H7 (cell line): ENCODE results near the gene ASTN1. TPM values are rescaled to one million over a fixed set of nuclear protein-coding genes. Genes with fewer than 3 reads are reported as not detected.

Experiments used
- DNase-seq: peaks from one replicate; pipeline ENCODE4 v3.0.0; 2012
- H3K27me3 ChIP-seq: 2 replicates; pipeline ENCODE4 v1.6.0; 2011; ENCODE audit warnings: mild to moderate bottlenecking, low read length; ENCODE audit not compliant: control insufficient read depth, insufficient read depth
- H3K36me3 ChIP-seq: replicated peaks from 2 replicates; pipeline ENCODE4 v1.5.1; 2011; ENCODE audit warnings: low read length; ENCODE audit not compliant: control insufficient read depth, insufficient read depth
- H3K4me3 ChIP-seq: 2 replicates; pipeline ENCODE4 v1.5.1; 2011; ENCODE audit warnings: low read depth, mild to moderate bottlenecking, control low read depth, low read length, moderate library complexity; ENCODE audit not compliant: insufficient read depth
- total RNA-seq: library from RNA; depleted of rRNA; stranded (reverse); fragments of >200 nt; shearing (Covaris generic); gene quantifications from 2 replicates; pipeline ENCODE4 v1.2.3, GENCODE V29; 2014

The ASTN1 gene
- total RNA-seq, 1 experiment from 2014 or later: 0.48 TPM

GRCh38 chr1:177014325-177014724, 150.2 kb downstream of the ASTN1 start:
- no peak for DNase-seq
- Histone ChIP-seq H3K4me3 (no peak overlapping the region), H3K27me3 (no peaks in the 10 kb centered on the region), H3K36me3 (no peaks in the 10 kb centered on the region)

- no peak overlapping the region for H3K4me3 ChIP-seq
- H3K36me3 ChIP-seq: no peaks in the 10 kb centered on the region
- H3K27me3 ChIP-seq: no peaks in the 10 kb centered on the region
- DNase-seq: no peak
Observed at GRCh38 chr1:177012342-177012925, 152.1 kb downstream of the ASTN1 start.

GRCh38 chr1:177011508-177011907, 153.0 kb downstream of the ASTN1 start:
- no peak overlapping the region for H3K4me3 ChIP-seq
- no peak for DNase-seq
- H3K27me3 ChIP-seq: no peaks in the 10 kb centered on the region
- no peaks in the 10 kb centered on the region for H3K36me3 ChIP-seq

GRCh38 chr1:177010211-177010825, 154.2 kb downstream of the ASTN1 start:
- Histone ChIP-seq H3K36me3 (no peaks in the 10 kb centered on the region), H3K27me3 (no peaks in the 10 kb centered on the region), H3K4me3 (no peak overlapping the region)
- DNase-seq: no peak

- no peaks in the 10 kb centered on the region for H3K27me3 ChIP-seq
- H3K36me3 ChIP-seq: no peaks in the 10 kb centered on the region
- H3K4me3 ChIP-seq: no peak overlapping the region
- no peak for DNase-seq
Observed at GRCh38 chr1:177008653-177009052, 155.9 kb downstream of the ASTN1 start.

GRCh38 chr1:177007437-177008161, 156.9 kb downstream of the ASTN1 start:
- Histone ChIP-seq H3K27me3 (no peaks in the 10 kb centered on the region), H3K4me3 (no peak overlapping the region), H3K36me3 (no peaks in the 10 kb centered on the region)
- DNase-seq: no peak

GRCh38 chr1:177002891-177003290, 161.6 kb downstream of the ASTN1 start:
- Histone ChIP-seq H3K36me3 (no peaks in the 10 kb centered on the region), H3K27me3 (no peaks in the 10 kb centered on the region), H3K4me3 (no peak overlapping the region)
- DNase-seq: no peak

- Histone ChIP-seq H3K4me3 (no peak overlapping the region), H3K36me3 (no peaks in the 10 kb centered on the region), H3K27me3 (no peaks in the 10 kb centered on the region)
- no peak for DNase-seq
Observed at GRCh38 chr1:177001556-177001955, 163.0 kb downstream of the ASTN1 start.

GRCh38 chr1:176998183-176998795, 166.2 kb downstream of the ASTN1 start:
- Histone ChIP-seq H3K4me3 (no peak overlapping the region), H3K27me3 (no peaks in the 10 kb centered on the region), H3K36me3 (no peaks in the 10 kb centered on the region)
- no peak for DNase-seq

- Histone ChIP-seq H3K4me3 (no peak overlapping the region), H3K27me3 (no peaks in the 10 kb centered on the region), H3K36me3 (no peaks in the 10 kb centered on the region)
- peak; percentile 35 for DNase-seq
Observed at GRCh38 chr1:176996456-176997090, 167.9 kb downstream of the ASTN1 start.

- no peaks in the 10 kb centered on the region for H3K36me3 ChIP-seq
- no peaks in the 10 kb centered on the region for H3K27me3 ChIP-seq
- DNase-seq: no peak
- H3K4me3 ChIP-seq: no peak overlapping the region
Observed at GRCh38 chr1:176994931-176995596, 169.4 kb downstream of the ASTN1 start.

GRCh38 chr1:176993587-176993986, 170.9 kb downstream of the ASTN1 start:
- H3K27me3 ChIP-seq: no peaks in the 10 kb centered on the region
- no peaks in the 10 kb centered on the region for H3K36me3 ChIP-seq
- H3K4me3 ChIP-seq: no peak overlapping the region
- no peak for DNase-seq

- no peak for DNase-seq
- Histone ChIP-seq H3K4me3 (no peak overlapping the region), H3K36me3 (no peaks in the 10 kb centered on the region), H3K27me3 (no peaks in the 10 kb centered on the region; the same call in 1 of the 2 replicates)
Observed at GRCh38 chr1:176989754-176990153, 174.8 kb downstream of the ASTN1 start.

GRCh38 chr1:176989023-176989422, 175.5 kb downstream of the ASTN1 start:
- no peaks in the 10 kb centered on the region for H3K36me3 ChIP-seq
- DNase-seq: no peak
- no peak overlapping the region for H3K4me3 ChIP-seq
- H3K27me3 ChIP-seq: no peaks in the 10 kb centered on the region; the same call in 1 of the 2 replicates
